Activated T-cell treated with anti-CD3 and anti-CD28 coated beads, Interleukin-2, amount 50 U/mL, for 4 hours (primary cell): ENCODE data around the gene PCK1. TPM values are rescaled to one million over a fixed set of nuclear protein-coding genes. Genes with fewer than 3 reads are reported as not detected.

Experiments
- ATAC-seq, 2 donors: fragments of 200-7000 bp; cut with Tn5 transposase; one replicate each; pipeline ENCODE4 v1.10.0; 2021
- DNase-seq: peaks from one replicate; pipeline ENCODE4 v3.0.0-alpha.2; 2020
- H3K27me3 Mint-ChIP-seq: one replicate; pipeline ENCODE4 v1.8.0; 2021; ENCODE audit warnings: low read depth, mixed read lengths
- H3K36me3 Mint-ChIP-seq: one replicate; pipeline ENCODE4 v1.8.0; 2022; ENCODE audit warnings: mixed read lengths; ENCODE audit not compliant: insufficient read depth
- H3K4me1 Mint-ChIP-seq: one replicate; pipeline ENCODE4 v1.8.0; 2021; ENCODE audit warnings: low read depth, mixed read lengths
- H3K4me3 Mint-ChIP-seq: one replicate; pipeline ENCODE4 v1.8.0; 2021; ENCODE audit warnings: mild to moderate bottlenecking, moderate library complexity, mixed read lengths
- H3K9me3 Mint-ChIP-seq: one replicate; pipeline ENCODE4 v1.8.0; 2021; ENCODE audit warnings: mixed read lengths
- total RNA-seq, 3 donors: library from RNA; stranded (reverse); gene quantifications; one replicate each; pipeline ENCODE4 v1.2.1, GENCODE V29; 2021

PCK1 gene
- total RNA-seq, 3 donors from 2014 or later, result 0.21 to 0.68 (median 0.22) TPM

DNA sequence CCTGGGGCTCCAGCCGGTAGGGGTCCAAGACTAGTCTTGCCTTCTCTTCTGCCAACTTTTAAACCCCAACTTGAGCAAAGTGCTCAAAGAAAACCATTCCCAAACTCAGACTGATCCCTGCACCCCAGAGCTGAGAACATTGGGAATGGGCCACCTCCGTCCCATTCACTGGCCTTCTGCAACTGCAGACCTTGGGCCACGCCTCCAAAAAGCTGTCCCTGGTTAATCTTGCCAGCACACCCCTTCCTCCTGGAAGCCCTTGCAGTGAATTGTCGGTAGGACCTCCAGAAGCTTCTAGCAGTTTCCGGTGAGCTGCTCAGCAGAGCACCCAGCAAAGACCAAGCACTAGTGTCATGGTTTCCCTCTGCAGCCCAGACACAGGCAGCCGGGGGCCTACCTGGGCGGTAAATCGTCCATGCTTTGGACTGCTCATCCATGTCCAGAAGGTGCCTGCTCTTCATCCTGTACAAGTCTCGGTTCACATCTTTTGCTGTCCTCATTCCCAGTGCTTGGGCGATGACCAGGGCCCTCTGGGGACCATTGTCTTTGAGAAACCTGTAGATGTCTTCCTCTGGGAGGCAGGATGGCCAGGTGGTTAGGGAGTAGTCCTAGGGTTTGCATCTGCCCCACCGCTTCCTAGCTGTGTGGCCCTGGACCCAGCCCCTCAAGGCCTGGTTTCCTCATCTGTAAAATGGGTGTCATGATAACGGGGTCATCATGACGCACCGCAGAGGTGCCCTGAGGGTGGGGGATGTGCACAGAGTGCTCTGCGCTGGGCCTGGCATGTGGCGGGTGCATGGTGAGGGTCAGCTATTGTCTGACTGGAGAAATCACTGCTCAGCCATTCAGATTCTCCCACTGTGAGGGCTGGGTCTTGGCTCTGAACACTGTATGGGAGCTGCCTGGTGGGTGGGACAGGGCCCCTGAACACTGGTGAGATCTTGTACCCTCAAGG is 53.9 kb downstream of the PCK1 start:
- Mint-ChIP-seq H3K9me3 (no peaks in the 10 kb centered on the region), H3K4me3 (no peak overlapping the region), H3K36me3 (peaks cover 14% of the 10 kb centered on the region), H3K27me3 (no peaks in the 10 kb centered on the region), H3K4me1 (peaks cover 30% of the 10 kb centered on the region)
- ATAC-seq (no peak), DNase-seq (no peak)

DNA sequence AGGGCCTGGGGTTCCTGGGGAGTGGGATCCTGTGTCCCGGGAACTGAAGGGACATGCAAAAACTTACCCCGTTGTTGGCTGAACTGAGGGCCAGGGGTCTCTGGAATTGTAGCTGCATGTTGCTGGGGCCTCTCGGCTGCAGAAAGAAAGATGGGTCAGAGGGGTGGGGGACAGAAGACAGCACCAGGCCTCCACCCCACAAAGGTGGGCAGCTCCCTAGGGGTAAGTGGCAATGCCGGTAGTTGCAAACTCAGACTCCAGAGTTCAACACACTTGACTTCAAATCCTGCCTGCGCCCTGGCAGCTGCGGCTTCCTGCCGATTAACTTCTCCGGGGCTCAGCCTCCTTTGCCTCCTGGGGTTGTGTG is 54.5 kb downstream of the PCK1 start:
- no peaks in the 10 kb centered on the region for H3K9me3 Mint-ChIP-seq
- H3K4me1 Mint-ChIP-seq, result peaks cover 35% of the 10 kb centered on the region
- ATAC-seq (no peak), DNase-seq (no peak)
- H3K4me3 Mint-ChIP-seq, result no peak overlapping the region
- no peaks in the 10 kb centered on the region for H3K27me3 Mint-ChIP-seq
- H3K36me3 Mint-ChIP-seq, result peaks cover 12% of the 10 kb centered on the region

DNA sequence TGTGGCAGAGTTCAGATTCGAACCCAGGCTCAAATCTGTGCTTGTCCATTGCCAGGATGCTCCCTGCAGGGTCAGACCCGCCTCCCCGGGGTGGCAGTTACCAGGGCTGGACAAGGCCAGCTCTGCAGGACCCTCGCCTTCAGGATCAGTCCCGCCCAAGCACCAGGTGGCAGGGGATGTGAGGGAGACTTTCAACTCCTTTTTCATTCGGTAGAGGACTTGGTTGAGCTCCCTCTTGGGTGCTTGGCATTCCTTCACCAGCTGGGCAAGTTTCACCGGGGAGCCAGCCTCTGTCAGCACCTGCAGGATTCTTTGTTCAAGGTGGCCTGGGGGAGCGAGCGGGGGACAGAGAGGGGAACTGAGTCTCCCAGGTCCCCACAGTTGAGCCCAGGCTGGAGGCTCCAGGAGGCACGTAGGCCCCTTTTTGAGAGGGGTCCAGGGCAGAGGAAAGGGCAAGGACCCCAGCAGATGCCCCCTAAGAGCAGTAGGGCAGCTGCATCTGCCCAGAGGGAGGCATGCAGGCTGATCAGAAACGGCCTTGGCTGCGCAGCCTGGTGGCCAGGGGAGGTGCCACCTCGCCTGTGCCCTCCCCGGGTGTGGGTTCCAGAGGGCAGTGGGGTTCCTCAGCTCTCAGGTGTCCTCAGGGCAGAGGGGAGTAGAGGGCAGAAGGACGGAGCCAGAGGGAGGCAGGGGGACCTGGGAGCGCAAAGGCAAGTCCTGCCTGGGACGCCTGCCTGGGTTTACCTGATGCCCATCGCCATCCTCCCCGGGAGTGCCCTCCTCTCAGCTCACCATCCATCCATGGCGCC is 55.4 kb downstream of the PCK1 start:
- Mint-ChIP-seq H3K4me1 (peaks cover 43% of the 10 kb centered on the region), H3K27me3 (no peaks in the 10 kb centered on the region), H3K36me3 (peaks cover 6% of the 10 kb centered on the region), H3K9me3 (no peaks in the 10 kb centered on the region), H3K4me3 (no peak overlapping the region)
- no peak for DNase-seq
- ATAC-seq, result no peak

- Mint-ChIP-seq H3K27me3 (no peaks in the 10 kb centered on the region), H3K4me3 (no peak overlapping the region), H3K4me1 (peaks cover 51% of the 10 kb centered on the region), H3K36me3 (peaks cover 6% of the 10 kb centered on the region), H3K9me3 (no peaks in the 10 kb centered on the region)
- ATAC-seq, result no peak
- DNase-seq, result no peak
These were observed 56.3 kb downstream of the PCK1 start for GRCh38 chr20:57617079-57617795.

Other genes with a start within 250 kb of the PCK1 start
- not detected for gene SPO11, start 231.3 kb upstream of the PCK1 start, total RNA-seq
- gene RAE1, start 209.9 kb upstream of the PCK1 start, total RNA-seq, result 10 to 100 TPM; 64.7 to 73.8 (median 68.5) TPM
- 100 to 1,000 TPM; 123 to 172 (median 129) TPM for gene RBM38, start 169.7 kb upstream of the PCK1 start, total RNA-seq
- under 1 TPM; 0.11 to 0.27 (median 0.15) TPM for gene CTCFL, start 36.0 kb upstream of the PCK1 start, total RNA-seq
- under 1 TPM in 2 of 3 donors, not detected in 1; 0.13 to 0.27 TPM for gene ZBP1, start 59.3 kb downstream of the PCK1 start, total RNA-seq
- gene PMEPA1, start 148.9 kb downstream of the PCK1 start, total RNA-seq, result 1 to 10 TPM; 4.3 to 7.4 (median 5.6) TPM